Activated CD8-positive, alpha-beta memory T cell treated with anti-CD3 and anti-CD28 coated beads for 48 hours (primary cell): ENCODE results near the gene UROD.
A peak's percentile ranks its signal among the peaks of the same experiment; 100 is the strongest.
"Not testable (repeated sequence)": the region's sequence is repeated elsewhere in the genome, so short reads cannot be mapped to it uniquely, and the experiment has no call there.

Experiments
- DNase-seq, 3 experiments: peaks; one replicate each; pipeline ENCODE4 v3.0.0-alpha.2; 2020; ENCODE audit warnings: low read depth in 2 of 3, low spot score in 2 of 3

The UROD gene

GRCh38 chr1:45011837-45012638 is at the start of gene UROD:
Gene UROD (plus strand): TSS chr1:45012254. CDS start chr1:45012266, 12 bp downstream.
- peak; percentile 58 to 72 (median 63) for DNase-seq

- DNase-seq: no peak
These were observed 49.3 kb upstream of the UROD start for GRCh38 chr1:44962729-44963128.

GRCh38 chr1:44964396-44964795 is 47.7 kb upstream of the UROD start:
- no peak for DNase-seq

GRCh38 chr1:44970317-44970716 is 41.7 kb upstream of the UROD start:
- DNase-seq: no peak

GRCh38 chr1:44973645-44974044 is 38.4 kb upstream of the UROD start:
- DNase-seq: no peak

- no peak for DNase-seq
These were observed 35.8 kb upstream of the UROD start for GRCh38 chr1:44976252-44976651.

- not testable (repeated sequence) for DNase-seq
These were observed 34.7 kb upstream of the UROD start for GRCh38 chr1:44977372-44977771.

- no peak for DNase-seq
These were observed 26.2 kb upstream of the UROD start for GRCh38 chr1:44985747-44986359.

GRCh38 chr1:44988531-44989156 is 23.4 kb upstream of the UROD start:
- DNase-seq: no peak

- no peak for DNase-seq
These were observed 17.6 kb upstream of the UROD start for GRCh38 chr1:44994309-44994898.

- DNase-seq: no peak
These were observed 16.4 kb upstream of the UROD start for GRCh38 chr1:44995467-44996238.

- no peak for DNase-seq
These were observed 12.8 kb upstream of the UROD start for GRCh38 chr1:44999232-44999631.

- DNase-seq: no peak
These were observed 11.0 kb upstream of the UROD start for GRCh38 chr1:45001011-45001481.

- not testable (repeated sequence) for DNase-seq
These were observed 10.5 kb upstream of the UROD start for GRCh38 chr1:45001576-45001975.

GRCh38 chr1:45002650-45003645 is 9.1 kb upstream of the UROD start:
- no peak for DNase-seq

- DNase-seq: no peak
These were observed 8.3 kb upstream of the UROD start for GRCh38 chr1:45003741-45004140.

GRCh38 chr1:45004281-45004920 is 7.7 kb upstream of the UROD start:
- DNase-seq: no peak

GRCh38 chr1:45005761-45006160 is 6.3 kb upstream of the UROD start:
- no peak for DNase-seq

GRCh38 chr1:45007311-45007710 is 4.7 kb upstream of the UROD start:
- DNase-seq: no peak
